SKM-1 (cell line): ENCODE results near the gene C6orf52.
A peak's percentile ranks its signal among the peaks of the same experiment; 100 is the strongest.

Source experiments
- DNase-seq: peaks from one replicate; lab custom pipeline; 2025; ENCODE audit not compliant: unreplicated experiment; lab: John Stamatoyannopoulos, UW

The C6orf52 gene

GRCh38 chr6:10658910-10659698, 35.3 kb downstream of the C6orf52 start:
- DNase-seq = no peak

- no peak for DNase-seq
These were observed 38.8 kb downstream of the C6orf52 start for GRCh38 chr6:10655508-10656055.

- DNase-seq = no peak
These were observed 50.2 kb downstream of the C6orf52 start for GRCh38 chr6:10644225-10644624.

GRCh38 chr6:10643201-10643651, 51.2 kb downstream of the C6orf52 start:
- peak; percentile 88 for DNase-seq

- DNase-seq = no peak
These were observed 52.9 kb downstream of the C6orf52 start for GRCh38 chr6:10641528-10641927.

GRCh38 chr6:10640412-10640811, 54.0 kb downstream of the C6orf52 start:
- DNase-seq = no peak

- peak; percentile 96 for DNase-seq
These were observed 61.2 kb downstream of the C6orf52 start for GRCh38 chr6:10633216-10633615.

- DNase-seq = no peak
These were observed 64.2 kb downstream of the C6orf52 start for GRCh38 chr6:10630178-10630577.

- DNase-seq = no peak
These were observed 66.6 kb downstream of the C6orf52 start for GRCh38 chr6:10627800-10628199.

- no peak for DNase-seq
These were observed 68.2 kb downstream of the C6orf52 start for GRCh38 chr6:10626154-10626741.

GRCh38 chr6:10624836-10625235, 69.6 kb downstream of the C6orf52 start:
- DNase-seq = no peak

- no peak for DNase-seq
These were observed 72.6 kb downstream of the C6orf52 start for GRCh38 chr6:10621847-10622246.
